Panc1 (cell line): ENCODE measurements around the gene OGFOD2. TPM values are rescaled to one million over a fixed set of nuclear protein-coding genes. Genes with fewer than 3 reads are reported as not detected.

Experiments
- microRNA-seq: library from miRNA; unstranded; fragments of <30 nt; microRNA quantifications from one replicate; pipeline ENCODE4 v1.1.0, GENCODE V29; 2020; ENCODE audit not compliant: unreplicated experiment
- total RNA-seq: library from RNA; stranded (reverse); gene quantifications from one replicate; pipeline ENCODE4 v1.2.1, GENCODE V29; 2021; ENCODE audit not compliant: unreplicated experiment

The OGFOD2 gene
- total RNA-seq, 1 experiment from 2014 or later: 32.0 TPM

Small RNAs within 50 kb of the gene (microRNA-seq; reads per million reads assigned to microRNA genes)
- not detected for gene MIR4304

Other genes starting within 250 kb of the OGFOD2 start
- 0.31 TPM for gene HCAR1, start 244.4 kb upstream of the OGFOD2 start, total RNA-seq
- 68.7 TPM for gene DENR, start 222.4 kb upstream of the OGFOD2 start, total RNA-seq
- gene CCDC62, start 200.7 kb upstream of the OGFOD2 start, total RNA-seq: 0.44 TPM
- 36.7 TPM for gene HIP1R, start 139.8 kb upstream of the OGFOD2 start, total RNA-seq
- gene VPS37B, start 79.1 kb upstream of the OGFOD2 start, total RNA-seq: 76.7 TPM
- gene ABCB9, start 8.8 kb upstream of the OGFOD2 start, total RNA-seq: 32.7 TPM
- 184 TPM for gene ARL6IP4, start 5.4 kb downstream of the OGFOD2 start, total RNA-seq
- 26.4 TPM for gene PITPNM2, start 175.8 kb downstream of the OGFOD2 start, total RNA-seq